HG03280 (cell line): Measurements from ENCODE around the gene BPTF.
"Not testable (repeated sequence)": the region's sequence is repeated elsewhere in the genome, so short reads cannot be mapped to it uniquely, and the experiment has no call there.

Experiments
- ATAC-seq: cut with Tn5 transposase; IDR thresholded peaks from one replicate; pipeline ENCODE4 v1.9.1; 2021; ENCODE audit warnings: mild to moderate bottlenecking, moderate library complexity; ENCODE audit not compliant: unreplicated experiment

BPTF gene

DNA sequence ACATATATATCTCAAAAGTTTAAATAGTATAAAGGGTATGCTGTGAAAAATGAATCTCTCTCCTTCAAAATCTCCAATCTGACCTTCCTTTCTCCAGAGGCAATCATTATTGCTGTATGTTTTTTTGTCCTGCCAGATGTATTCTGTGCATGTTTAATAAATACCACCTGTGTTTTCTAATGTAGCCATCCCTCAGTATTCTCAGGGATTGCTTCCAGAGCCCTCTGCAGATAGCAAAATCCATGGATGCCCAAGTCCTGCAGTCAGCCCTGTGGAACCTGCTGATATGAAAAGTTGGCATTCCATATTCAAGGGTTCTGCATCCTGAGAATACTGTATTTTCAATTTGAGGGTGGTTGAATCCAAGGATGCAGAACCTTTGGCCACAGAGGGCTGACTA lies 42.9 kb downstream of the BPTF start:
- no peak for ATAC-seq

DNA sequence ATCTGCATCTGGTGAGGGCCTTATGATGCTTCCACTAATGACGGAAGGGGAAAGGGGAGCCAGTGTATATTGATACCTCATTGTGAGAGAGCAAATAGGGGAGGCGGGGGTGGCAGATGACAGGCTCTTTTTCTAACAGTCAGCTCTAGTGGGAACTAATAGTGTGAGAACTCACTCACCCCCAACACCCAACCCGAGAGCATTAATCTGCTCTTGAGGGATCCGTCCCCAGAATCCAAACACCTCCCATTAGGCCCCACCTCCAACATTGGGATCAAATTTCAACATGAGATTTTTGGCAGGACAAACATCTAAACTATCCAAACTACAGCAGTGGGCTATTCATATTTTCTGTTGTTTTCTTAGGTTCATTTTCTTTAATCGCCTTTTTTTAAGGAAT lies 54.4 kb downstream of the BPTF start:
- no peak for ATAC-seq

DNA sequence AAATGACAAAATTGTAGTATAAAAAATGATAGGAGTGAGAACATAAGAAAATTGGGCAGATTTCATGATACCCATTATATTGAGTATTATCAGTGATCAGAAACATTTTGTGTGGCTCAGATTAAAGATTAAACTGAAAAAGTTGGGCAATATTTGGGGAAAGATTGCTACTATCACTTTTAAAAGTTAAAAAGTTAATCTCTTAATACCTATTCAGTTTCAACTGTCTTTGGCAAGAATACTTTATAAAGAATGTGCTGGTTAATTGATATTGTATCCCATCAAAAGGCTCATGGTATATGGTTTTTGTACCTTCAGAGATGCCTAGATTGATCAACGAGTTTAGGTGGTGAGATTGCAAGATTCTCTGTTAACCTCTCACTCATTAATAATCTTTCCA lies 55.8 kb downstream of the BPTF start:
- no peak for ATAC-seq

DNA sequence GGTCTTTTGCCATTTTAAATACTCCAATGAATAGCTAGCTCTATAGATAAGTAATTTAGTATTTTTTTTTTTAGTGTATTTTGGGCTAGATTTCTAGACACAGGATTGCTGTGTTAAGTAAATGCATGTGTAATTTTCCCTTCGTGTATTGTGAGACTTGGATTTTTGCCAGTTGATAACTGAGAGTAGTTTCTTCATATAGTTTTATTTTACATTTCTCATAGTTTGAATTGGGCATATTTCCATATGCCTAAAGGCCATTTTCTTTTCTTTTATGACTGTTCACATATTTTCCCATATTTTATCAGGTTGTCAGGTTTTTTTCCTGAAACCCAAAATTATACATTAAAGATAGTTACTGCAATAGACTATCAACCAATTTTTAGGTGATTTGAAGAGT lies 59.4 kb downstream of the BPTF start:
- ATAC-seq: no peak

DNA sequence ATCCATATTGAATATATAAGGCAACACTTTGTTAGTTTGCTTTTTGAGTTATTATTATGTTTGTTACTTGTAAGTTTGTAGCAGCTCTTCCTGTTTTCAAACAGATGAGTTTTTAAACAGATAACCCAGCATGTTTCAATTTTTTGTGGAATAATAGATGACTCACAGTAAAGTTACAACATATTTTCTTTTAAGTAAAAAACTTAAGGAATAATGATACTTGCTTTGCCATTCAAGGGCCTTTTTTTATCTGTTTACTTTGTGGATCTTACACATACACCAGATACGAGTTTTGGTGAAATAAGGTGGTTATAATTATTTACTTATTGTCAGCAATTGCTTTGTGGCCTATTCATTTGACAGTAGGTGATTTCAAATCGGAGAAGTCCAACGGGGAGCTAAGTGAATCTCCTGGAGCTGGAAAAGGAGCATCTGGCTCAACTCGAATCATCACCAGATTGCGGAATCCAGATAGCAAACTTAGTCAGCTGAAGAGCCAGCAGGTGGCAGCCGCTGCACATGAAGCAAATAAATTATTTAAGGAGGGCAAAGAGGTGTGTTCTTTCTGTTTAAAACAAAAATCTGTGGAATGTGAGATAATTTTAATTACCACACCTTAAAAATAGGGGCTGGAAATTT lies 66.3 kb downstream of the BPTF start:
- no peak for ATAC-seq

DNA sequence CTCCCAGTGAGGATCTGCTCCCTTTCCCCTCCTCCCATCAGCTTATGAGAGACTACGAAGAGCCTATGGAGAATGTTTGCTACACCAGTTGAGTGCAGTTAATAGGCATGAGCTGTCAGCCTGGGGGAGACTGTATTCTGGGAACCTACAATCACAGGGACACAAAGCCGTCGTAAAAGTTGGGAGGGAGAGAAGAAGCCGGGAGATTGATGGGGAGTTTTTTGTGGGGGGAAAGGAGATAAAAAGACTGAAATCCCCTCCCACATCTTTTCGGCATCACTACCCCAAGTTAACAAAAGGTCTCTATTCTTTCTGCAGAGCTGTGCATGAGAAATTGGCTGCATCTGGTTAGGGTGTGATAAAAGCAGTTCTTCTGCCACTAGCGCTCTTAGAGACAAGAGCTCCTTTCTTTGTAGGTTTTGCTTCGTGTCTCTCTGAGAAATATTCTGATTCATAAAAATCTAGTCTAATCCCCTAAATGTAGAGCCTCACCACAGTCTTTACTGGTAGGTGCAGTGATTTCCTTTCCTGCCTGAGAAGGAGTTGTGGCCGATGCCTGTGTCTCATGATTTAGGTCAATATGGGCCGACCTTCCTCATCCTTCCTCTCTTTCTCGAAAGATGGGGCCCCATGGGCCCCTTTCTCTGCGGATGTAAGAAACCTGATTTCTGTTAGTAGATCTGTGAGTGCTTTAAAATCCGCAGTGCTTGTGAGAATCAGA lies 77.4 kb downstream of the BPTF start:
- ATAC-seq: no peak

DNA sequence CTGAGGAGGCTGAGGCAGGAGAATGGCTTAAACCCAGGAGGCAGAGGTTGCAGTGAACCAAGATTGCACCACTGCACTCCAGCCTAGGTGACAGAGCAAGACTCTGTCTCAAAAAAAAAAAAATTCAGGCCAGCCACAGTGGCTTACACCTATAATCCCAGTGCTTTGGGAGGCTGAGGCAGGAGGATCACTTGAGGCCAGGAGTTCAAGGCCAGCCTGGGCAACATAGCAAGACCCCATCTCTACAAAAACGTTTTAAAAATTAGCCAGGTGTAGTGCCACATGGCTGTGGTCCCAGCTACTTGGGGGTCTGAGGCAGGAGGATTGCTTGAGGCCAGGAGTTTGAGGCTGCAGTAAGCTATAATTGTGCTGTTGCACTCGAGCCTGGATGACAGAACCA lies 80.0 kb downstream of the BPTF start:
- ATAC-seq: not testable (repeated sequence)

DNA sequence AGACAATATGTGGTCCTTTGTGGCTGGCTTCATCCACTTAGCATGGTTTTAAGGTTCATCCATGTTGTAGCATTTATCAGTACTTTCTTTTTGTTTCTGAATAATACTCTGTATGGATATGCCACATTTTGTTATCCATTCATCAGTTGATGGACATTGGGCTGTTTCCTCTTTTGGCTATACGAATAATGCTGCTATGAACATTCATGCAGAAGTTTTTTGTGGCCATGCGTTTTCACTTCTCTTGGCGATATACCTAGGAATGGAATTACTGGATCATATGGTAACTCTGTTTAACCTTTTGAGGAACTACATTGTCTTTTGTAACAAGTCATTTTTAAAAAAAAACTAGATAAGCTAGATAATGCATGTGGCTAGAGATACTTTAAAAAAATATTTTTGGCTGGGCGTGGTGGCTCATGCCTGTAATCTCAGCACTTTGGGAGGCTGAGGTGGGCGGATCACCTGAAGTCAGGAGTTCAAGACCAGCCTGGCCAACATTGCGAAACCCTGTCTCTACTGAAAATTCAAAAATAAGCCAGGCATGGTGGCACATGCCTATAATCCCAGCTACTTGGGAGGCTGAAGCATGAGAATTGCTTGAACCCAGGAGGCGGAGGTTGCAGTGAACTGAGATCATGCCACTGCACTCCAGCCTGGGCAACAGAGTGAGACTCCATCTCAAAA lies 85.0 kb downstream of the BPTF start:
- ATAC-seq: not testable (repeated sequence)

DNA sequence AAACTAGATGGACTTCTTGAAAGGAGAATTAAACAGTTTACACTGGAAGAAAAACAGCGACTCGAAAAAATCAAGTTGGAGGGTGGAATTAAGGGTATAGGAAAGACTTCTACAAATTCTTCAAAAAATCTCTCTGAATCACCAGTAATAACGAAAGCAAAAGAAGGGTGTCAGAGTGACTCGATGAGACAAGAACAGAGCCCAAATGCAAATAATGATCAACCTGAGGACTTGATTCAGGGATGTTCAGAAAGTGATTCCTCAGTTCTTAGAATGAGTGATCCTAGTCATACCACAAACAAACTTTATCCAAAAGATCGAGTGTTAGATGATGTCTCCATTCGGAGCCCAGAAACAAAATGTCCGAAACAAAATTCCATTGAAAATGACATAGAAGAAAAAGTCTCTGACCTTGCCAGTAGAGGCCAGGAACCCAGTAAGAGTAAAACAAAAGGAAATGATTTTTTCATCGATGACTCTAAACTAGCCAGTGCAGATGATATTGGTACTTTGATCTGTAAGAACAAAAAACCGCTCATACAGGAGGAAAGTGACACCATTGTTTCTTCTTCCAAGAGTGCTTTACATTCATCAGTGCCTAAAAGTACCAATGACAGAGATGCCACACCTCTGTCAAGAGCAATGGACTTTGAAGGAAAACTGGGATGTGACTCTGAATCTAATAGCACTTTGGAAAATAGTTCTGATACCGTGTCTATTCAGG lies 85.9 kb downstream of the BPTF start:
- no peak for ATAC-seq

DNA sequence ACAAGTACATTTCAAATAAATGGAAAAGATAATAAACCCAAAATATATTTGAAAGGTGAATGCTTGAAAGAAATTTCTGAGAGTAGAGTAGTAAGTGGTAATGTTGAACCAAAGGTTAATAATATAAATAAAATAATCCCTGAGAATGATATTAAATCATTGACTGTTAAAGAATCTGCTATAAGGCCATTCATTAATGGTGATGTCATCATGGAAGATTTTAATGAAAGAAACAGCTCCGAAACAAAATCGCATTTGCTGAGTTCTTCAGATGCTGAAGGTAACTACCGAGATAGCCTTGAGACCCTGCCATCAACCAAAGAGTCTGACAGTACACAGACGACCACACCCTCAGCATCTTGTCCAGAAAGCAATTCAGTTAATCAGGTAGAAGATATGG lies 86.8 kb downstream of the BPTF start:
- ATAC-seq: no peak

DNA sequence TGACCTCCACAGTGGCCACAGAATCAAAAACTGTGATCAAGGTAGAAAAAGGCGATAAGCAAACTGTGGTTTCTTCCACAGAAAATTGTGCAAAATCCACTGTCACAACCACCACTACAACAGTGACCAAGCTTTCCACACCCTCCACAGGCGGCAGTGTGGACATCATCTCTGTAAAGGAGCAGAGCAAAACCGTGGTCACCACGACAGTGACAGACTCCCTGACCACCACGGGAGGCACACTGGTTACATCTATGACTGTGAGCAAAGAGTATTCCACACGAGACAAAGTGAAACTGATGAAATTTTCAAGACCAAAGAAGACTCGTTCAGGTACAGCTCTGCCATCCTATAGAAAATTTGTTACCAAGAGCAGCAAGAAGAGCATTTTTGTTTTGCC lies 87.4 kb downstream of the BPTF start:
- ATAC-seq: no peak

DNA sequence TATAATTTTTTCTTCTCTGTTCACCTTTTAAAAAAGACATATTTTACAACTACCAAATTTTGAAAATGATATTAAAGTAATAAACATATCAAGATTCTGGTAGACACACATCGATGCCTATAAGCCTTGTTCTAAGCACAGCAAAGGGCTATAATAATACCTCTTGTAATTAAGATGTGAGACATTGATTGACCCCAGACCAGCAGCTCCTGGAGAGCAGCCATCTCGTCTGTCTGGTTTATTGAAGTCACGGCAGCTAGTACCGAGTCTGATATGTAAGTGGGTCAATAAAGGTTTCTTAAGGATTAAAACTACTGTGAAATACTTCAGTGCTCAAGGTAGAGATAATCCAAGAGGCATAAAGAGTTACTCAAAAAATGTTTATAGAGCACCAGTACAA lies 94.9 kb downstream of the BPTF start:
- no peak for ATAC-seq

DNA sequence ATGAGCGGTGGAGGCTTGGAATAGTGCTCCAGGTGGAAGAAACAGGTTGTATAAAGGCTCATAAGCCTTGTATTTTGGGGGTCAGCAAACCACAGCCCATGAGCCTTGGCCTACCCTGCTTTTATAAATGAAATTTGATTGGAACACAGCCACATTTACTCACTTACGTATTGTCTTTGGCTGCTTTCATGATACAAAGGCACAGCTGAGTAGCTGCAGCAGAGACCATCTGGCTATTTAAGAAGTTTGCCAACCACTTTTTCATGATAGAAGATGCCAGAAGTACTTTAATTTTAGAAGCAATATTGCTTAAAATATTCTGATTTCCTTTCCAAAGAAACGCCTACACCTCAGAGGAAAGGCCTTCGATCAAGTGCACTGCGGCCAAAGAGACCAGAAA lies 97.2 kb downstream of the BPTF start:
- ATAC-seq: no peak

DNA sequence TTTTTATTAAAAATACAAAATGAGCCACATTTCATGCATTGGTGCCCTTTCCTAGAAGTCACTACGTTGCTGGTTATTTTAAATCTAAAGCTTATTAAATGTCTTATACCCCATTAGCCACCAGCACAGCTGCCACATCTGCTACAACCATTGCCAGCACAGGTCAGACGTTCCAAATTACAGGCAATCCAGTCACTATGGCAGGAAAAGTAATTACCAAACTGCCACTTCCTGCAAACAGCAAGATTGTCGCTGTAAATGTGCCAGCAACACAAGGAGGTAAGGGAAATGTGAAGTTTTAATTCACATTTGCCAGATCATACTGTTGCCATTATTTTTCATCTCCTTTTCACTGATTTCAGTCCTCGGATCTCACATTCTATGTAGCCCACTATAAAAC lies 103.5 kb downstream of the BPTF start:
- not testable (repeated sequence) for ATAC-seq

DNA sequence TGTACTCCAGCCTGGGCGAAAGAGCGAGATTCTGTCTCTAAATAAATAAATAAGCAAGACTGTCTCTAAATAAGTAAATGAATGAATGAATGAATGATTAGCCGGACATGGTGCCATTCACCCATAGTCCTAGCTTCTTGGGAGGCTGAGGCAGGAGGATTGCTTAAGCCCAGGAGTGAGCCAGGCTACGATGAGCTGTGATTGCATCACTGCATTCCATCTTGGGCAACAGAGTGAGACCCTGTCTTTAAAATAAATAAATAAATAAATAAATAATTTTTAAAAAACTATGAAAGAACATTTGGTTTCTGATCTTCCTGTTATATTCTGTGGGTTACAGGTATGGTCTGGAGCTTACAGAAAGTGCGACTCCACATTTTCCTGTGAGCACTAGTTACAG lies 105.9 kb downstream of the BPTF start:
- no peak for ATAC-seq

DNA sequence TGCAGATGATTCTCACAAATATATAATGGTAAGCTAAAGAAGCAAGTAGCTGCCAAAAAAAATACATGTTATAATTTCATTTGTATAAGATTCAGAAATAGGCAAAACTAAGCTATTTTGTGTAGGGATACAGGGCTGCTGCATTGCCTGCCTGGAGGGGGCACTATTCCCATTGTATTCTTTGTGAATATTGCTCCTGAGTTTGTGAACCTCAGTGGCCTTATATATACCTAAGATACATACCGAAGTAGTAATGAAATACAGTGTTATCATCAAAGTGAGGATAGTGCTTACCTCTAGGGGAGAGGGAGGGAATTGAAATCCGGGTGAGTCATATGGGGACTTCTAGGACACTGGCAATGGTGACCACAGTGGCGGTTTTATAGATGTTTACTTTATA lies 117.5 kb downstream of the BPTF start:
- ATAC-seq: no peak

DNA sequence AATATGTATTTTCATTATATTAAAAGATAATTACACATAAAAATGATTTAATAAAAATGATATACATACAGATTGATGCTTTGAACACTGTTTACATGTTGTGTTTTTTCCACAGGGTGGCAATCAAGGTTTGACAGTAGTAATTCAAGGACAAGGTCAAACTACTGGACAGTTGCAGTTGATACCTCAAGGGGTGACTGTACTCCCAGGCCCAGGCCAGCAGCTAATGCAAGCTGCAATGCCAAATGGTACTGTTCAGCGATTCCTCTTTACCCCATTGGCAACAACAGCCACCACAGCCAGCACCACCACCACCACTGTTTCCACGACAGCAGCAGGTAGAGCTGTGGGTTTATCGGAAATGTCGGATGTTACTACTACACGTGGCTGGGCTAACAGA lies 118.7 kb downstream of the BPTF start:
- no peak for ATAC-seq

DNA sequence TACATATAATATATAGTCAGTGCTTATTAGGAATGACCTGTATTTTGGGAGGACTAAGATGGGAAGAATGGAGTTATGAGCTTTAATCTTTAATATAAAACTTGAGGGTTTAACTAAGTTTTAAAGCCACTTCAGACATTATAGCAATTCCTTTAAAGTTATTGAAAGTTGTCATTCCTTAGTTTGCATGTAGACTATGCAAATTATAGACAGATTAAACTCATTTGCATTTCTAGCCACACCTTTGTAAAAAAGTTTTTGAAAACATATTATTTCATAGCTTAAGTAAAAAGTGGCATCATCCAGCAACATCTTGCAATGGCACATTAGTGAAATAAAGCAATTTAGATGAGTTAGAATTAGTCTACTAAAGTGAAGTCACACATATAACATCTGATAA lies 121.2 kb downstream of the BPTF start:
- no peak for ATAC-seq

DNA sequence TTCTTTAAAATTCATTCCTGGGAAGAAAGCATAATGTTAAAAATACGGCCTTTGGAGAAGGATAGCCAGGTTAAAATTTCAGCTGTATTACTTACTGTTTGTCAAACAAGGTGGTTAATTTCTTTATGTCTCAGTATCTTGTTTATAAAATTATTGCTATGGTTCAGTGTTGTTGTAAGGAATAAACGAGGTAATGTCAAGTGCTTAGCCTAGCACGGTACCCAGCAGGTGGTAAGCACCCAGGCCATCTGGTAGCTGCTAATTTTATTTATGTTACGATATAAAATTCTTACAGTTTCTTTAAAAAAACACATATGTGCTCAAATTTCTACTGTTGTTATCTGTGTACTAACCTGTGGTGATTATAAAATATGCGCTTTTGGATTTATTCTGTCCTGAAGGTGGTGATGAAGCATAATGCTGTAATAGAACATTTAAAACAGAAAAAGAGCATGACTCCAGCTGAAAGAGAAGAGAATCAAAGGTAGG lies 122.1 kb downstream of the BPTF start:
- ATAC-seq: no peak

DNA sequence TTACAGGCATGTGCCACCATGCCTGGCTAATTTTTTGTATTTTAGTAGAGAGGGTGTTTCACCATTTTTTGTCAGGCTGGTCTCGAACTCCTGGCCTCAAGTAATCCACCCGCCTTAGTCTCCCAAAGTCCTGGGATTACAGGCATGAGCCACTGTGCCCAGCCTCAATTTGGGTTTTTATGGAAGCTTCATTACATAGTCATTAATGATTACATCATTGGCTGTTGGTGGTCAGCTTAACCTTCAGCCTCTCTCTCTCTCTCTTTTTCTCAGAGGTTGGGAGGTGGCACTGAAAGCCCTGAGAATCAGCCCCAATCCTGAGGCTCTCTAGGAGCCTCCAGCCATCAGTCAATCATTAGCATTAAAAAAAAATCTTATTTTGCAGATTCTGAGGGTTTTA lies 125.6 kb downstream of the BPTF start:
- ATAC-seq: no peak

DNA sequence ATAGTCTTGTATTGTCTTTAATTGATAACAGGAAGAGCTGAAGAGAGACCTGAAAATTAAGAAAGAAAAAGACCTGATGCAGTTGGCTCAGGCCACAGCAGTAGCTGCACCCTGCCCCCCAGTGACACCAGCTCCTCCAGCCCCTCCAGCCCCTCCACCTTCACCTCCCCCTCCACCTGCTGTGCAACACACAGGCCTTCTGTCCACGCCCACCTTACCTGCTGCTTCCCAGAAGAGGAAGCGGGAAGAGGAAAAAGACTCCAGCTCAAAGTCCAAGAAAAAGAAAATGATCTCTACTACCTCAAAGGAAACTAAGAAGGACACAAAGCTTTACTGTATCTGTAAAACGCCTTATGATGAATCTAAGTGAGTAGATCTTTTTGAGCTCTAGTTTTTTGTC lies 134.2 kb downstream of the BPTF start:
- no peak for ATAC-seq

DNA sequence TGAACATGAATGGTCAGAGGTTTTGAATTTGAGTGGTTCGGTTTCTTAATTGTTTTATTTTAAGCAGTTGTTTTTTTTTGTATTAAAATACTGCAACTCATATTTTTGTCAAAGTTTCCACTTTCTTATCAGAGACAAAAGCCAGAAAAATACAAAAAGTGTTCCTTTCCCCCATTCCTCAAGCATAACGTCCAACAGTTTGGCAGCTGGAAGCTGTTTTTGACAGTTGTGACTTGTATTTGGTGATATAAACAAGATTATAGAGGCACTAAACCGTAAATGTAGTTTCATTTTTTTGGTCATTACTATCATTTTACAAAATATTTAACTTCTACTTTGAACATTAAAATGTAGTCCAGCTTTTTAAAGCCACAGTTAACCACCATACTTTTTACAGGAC lies 135.0 kb downstream of the BPTF start:
- not testable (repeated sequence) for ATAC-seq
